ENCODE measurements around the gene E2F2.
A peak's percentile ranks its signal among the peaks of the same experiment; 100 is the strongest.

E2F2 gene

DNA sequence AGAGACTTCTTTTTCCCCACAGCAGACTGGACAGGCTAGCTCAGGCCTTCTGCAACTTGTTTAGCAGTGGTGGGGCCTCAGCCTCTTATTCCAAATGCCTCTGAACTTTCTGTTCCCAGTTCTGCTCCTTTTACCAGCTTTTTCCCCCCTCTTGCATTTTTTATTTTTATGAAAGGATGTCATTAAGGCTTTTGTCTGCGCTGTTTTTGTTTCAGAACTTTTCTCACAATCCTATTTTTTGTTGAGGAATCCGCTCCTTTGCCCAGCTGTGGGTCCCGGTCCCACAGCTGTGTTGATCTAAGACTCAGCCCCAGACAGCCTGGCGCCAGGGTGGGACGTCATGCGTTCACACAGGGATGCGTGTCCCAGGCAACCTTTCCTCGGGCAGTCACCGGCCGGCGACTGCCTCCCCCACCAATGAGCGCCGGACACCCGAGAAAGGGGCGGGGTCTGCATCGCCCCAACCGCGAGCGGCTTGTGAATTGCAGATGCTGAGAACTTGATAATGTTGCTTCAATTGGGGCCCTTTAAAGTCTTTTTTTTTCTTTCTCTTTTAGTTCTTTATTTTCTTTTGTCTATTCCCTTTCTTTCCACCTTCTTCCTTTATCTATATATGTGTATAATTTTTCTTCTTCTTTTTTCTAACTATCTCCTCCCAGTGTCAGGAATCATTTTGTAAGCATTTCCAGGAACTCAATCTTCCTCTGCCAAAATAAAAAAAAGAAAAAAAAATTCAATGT lies 31.3 kb upstream of the E2F2 start:
- DNase-seq (ENCODE audit: low read depth), result peak; percentile 95

- DNase-seq (ENCODE audit: low read depth), result no peak
These were observed 30.7 kb upstream of the E2F2 start for GRCh38 chr1:23561813-23562100.

- DNase-seq (ENCODE audit: low read depth), result no peak
These were observed 30.2 kb upstream of the E2F2 start for GRCh38 chr1:23561076-23561812.

DNA sequence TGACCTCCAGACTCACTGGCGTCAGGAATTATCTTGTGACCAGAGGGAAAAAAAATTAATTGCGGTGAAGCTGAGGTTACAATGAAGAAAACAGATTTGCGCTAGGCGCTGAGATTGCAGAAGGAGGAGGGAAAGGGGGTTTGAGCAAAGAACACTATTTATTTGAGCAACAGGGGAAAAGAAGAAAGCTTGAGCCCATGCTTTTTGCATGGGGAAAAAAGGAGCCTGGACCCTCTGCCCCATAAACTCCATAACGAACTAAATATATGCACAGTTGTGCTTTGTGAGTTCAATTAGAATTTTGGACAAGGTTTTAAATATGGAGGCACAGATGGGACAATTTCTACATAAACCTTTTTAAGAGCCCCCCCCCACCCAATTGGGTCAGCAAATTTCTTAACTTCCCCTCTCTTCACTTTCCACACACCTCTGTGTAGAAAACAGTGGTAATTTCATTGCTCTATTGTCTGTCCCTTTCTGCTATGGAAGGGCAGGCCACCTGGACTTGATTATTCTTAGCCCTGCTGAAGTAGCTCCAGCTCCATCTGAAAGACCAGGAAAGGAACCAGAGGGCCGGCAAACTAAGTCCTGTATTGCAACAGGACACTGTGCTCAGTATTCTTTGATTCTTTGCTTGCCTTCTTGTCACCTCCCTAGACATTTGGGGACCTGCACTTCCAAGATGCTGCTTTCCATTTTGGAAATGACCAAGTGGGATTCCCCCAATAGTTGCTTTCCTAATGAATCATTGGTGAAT lies 29.1 kb upstream of the E2F2 start:
- no peak for DNase-seq (ENCODE audit: low read depth)

- peak; percentile 97 for DNase-seq (ENCODE audit: low read depth)
These were observed 28.3 kb upstream of the E2F2 start, which contains the start of gene ID3 for GRCh38 chr1:23559136-23559984. TSS of gene ID3 (minus strand) at chr1:23559501. CDS start at chr1:23559426, 75 bp downstream.

DNA sequence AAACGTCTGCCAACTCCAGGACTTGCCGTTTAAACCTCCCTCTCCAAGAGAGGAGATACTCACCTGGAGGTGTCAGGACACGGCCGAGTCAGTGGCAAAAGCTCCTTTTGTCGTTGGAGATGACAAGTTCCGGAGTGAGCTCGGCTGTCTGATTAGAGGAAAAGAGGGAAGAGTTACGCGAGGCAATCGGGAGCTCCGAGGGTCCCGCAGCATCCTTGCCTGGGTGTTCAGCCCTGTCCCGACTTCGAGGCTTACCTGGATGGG lies 27.8 kb upstream of the E2F2 start:
- no peak for DNase-seq (ENCODE audit: low read depth)

DNA sequence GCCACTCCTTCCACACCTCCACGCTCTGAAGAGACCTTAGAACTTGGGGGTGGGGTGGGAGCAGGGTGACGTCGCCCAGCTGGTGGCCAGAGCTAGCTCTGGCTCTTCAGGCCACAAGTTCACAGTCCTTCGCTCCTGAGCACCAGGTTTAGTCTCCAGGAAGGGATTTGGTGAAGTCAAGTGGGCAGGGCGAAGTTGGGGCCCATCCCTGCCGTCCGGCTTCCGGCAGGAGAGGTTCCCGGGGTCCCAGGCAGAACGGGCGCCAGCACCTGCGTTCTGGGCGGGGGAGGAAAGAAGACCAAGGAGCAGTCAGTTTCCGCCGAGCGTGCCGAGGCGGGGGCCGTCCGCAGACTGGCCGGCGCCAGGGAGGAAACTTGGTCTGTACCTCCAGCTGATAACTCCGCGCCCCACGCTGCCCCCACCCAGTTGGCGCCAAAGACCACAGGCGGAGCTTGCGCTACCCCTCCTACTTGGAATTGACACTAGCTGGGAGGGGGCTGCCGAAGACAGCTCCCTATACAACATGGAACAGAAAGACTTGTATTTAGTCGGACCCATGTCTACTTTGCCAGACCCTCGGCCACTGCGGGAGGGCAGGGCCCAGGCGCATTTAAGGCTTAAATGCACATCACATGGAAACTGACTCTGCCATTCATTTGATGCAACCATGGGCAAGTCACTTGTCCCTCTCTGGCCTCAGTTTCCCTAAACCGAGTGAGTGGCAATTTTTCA lies 27.3 kb upstream of the E2F2 start:
- DNase-seq (ENCODE audit: low read depth), result no peak

GRCh38 chr1:23557471-23558124 lies 26.6 kb upstream of the E2F2 start:
- no peak for DNase-seq (ENCODE audit: low read depth)

- DNase-seq (ENCODE audit: low read depth), result no peak
These were observed 25.8 kb upstream of the E2F2 start for GRCh38 chr1:23556635-23557470.

GRCh38 chr1:23555986-23556634 lies 25.1 kb upstream of the E2F2 start:
- no peak for DNase-seq (ENCODE audit: low read depth)

DNA sequence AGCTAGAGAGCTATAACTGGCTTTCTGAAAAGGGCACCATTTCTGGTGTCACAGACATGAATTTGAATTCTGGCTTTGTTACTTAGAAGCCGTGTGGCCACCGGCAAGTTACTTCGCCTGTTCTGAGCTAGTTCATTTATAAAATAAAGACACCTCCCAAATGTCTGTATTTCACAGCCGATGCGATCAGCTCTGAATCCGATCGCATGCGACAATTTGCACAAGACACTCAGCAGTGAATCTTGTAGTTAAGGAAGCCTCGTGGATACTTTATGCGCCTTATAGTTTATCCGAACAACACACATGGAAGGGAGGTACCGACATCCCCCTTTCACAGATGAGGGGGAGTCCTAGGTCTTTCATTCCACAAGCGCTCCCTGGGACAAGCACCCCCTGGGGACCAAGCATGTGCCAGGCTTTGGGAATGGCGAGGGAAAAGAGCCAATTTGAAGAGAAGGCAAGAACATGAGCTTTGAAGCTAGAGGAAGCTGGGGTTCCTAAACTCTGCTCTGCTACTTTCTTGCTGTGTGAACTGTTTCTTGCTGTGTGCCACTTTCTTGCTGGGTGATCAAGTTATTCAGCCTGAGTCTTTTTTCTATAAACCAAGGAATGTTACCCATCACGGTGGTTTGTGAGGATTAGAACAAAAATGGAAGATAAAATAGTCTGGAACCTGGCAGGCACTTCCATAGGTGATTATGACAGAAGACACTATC lies 24.4 kb upstream of the E2F2 start:
- no peak for DNase-seq (ENCODE audit: low read depth)

DNA sequence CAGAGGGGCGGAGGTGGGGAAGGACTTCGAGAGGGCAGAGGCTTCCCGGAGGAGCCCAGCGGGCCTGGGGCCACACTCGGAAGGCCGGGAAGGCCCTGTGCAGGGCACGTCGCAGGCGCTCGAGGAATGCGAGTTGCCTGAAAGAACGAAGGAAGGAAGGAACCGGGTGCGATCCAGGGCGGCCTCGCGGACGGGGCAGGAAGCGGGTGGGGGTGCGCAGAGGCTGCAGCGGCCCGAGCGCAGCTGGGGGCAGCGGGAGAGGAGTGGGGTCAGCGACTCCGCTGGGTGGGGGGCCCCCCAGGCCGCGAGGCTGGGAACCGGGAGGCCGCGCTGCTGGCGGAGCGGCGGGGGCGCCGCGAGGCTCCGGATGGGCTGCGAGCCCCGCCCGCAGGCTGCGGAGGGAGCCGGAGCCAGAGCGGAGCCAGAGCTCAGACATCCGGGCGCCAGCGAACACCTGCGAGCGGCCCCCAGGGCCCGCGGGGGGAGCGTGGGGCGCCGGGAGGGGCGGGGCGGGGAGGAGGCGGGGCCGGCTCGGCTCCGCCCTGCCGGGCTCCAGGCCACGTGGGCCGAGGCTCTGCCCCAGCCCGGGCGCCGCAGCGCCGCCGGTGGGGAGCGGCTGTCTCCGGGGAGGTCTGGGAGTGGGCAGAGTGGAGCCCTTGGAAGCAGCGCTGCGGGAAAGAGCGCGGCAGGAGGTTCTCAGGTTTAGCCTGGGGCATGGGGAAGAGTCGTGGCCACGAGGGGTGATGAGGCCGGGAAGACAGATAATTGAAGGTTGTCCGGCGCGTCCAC lies 23.6 kb upstream of the E2F2 start:
- DNase-seq (ENCODE audit: low read depth), result no peak

- no peak for DNase-seq (ENCODE audit: low read depth)
These were observed 23.1 kb upstream of the E2F2 start for GRCh38 chr1:23554127-23554480.

- no peak for DNase-seq (ENCODE audit: low read depth)
These were observed 22.4 kb upstream of the E2F2 start for GRCh38 chr1:23553231-23554126.

DNA sequence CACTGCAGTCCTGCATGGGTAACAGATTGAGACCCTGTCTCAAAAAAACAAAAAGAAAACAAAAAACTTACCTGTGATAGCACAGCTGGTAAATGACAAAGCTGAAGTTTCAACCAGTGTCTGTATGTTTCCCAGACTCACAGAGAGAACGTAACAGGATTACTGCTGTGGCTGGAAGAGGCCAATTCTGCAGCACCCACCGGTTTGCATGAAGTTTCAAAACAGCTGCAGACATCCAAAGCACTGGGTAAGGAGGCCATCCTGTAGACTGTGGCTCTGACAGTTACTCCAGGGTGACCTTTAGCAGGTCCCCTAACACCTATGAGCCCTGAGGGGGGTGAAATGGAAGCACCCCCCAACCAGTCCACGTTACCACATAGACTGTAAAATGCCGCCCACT lies 20.8 kb upstream of the E2F2 start:
- DNase-seq (ENCODE audit: low read depth), result no peak

DNA sequence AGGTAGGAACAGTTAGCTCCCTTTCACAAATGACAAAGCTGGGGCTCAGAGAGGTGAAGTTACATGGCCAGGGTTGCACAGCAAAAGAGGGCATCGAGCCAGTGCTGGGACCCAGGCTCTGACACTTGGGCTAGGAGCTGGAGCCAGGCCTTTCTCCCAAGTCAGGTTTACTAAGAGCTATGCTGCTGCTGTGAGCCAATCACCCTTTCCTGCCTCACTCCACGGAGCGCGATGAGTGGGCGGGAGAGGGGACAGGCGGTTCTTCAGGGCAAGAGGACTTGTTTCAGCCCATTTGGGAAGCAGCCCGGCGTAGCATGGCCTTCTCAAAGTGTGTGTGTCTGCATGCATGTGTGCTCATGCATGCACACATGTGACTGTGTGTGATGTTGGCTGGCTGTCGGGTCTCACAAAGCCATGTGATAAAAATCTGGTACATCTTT lies 17.7 kb upstream of the E2F2 start:
- DNase-seq (ENCODE audit: low read depth), result no peak

GRCh38 chr1:23546897-23547584 lies 16.0 kb upstream of the E2F2 start:
- no peak for DNase-seq (ENCODE audit: low read depth)
